OCI-LY1 (cell line): ENCODE measurements around the gene WASHC2A.
"Not testable (repeated sequence)": the region's sequence is repeated elsewhere in the genome, so short reads cannot be mapped to it uniquely, and the experiment has no call there.

Source experiments
- H2AFZ ChIP-seq: fragments of 200-600 bp; sonication (generic), shearing (Covaris generic); 2 replicates; pipeline ENCODE4 v1.6.0; 2014; ENCODE audit warnings: antibody characterized with exemption, mild to moderate bottlenecking, low read length
- H3F3A ChIP-seq: fragments of 200-600 bp; sonication (generic), shearing (Covaris generic); 2 replicates; pipeline ENCODE4 v1.6.0; 2014; ENCODE audit warnings: mild to moderate bottlenecking, antibody characterized with exemption, low read length, moderate library complexity; ENCODE audit not compliant: insufficient read depth
- H3K27ac ChIP-seq: fragments of 200-600 bp; sonication (generic); 2 replicates; pipeline ENCODE4 v1.5.1; 2014; ENCODE audit warnings: low read length, mixed run types, mild to moderate bottlenecking, low read depth; ENCODE audit not compliant: poor library complexity, severe bottlenecking
- H3K27me3 ChIP-seq: fragments of 200-600 bp; sonication (generic); 2 replicates; pipeline ENCODE4 v1.6.0; 2014; ENCODE audit warnings: antibody characterized with exemption, mild to moderate bottlenecking, low read length, moderate library complexity; ENCODE audit not compliant: insufficient read depth
- H3K36me3 ChIP-seq: fragments of 200-600 bp; sonication (generic); 2 replicates; pipeline ENCODE4 v1.6.1; 2014; ENCODE audit warnings: mild to moderate bottlenecking, antibody characterized with exemption, low read length, moderate library complexity, mixed read lengths; ENCODE audit not compliant: insufficient read depth
- H3K4me1 ChIP-seq: fragments of 200-600 bp; sonication (generic); 2 replicates; pipeline ENCODE4 v1.5.1; 2014; ENCODE audit warnings: mild to moderate bottlenecking, low read length, moderate library complexity; ENCODE audit not compliant: insufficient read depth, severe bottlenecking
- H3K4me2 ChIP-seq: fragments of 200-600 bp; sonication (generic), shearing (Covaris generic); 2 replicates; pipeline ENCODE4 v1.6.1; 2014; ENCODE audit warnings: low read length
- H3K4me3 ChIP-seq: fragments of 200-600 bp; sonication (generic); 2 replicates; pipeline ENCODE4 v1.5.1; 2014; ENCODE audit warnings: low read length, low read depth, mild to moderate bottlenecking, mixed read lengths; ENCODE audit not compliant: poor library complexity, severe bottlenecking
- H3K79me2 ChIP-seq: fragments of 200-600 bp; shearing (Covaris generic); 2 replicates; pipeline ENCODE4 v1.6.1; 2016; ENCODE audit warnings: mixed run types, low read length, mixed read lengths; ENCODE audit not compliant: insufficient read depth
- H3K9ac ChIP-seq: fragments of 200-600 bp; sonication (generic), shearing (Covaris generic); 2 replicates; pipeline ENCODE4 v1.6.1; 2014; ENCODE audit warnings: mild to moderate bottlenecking, low read length, mixed read lengths
- H3K9me2 ChIP-seq: fragments of 200-600 bp; sonication (generic), shearing (Covaris generic); 2 replicates; pipeline ENCODE4 v1.6.1; 2014; ENCODE audit warnings: low read depth, mild to moderate bottlenecking, low read length, mixed read lengths
- H3K9me3 ChIP-seq: fragments of 200-600 bp; shearing (Covaris generic); 2 replicates; pipeline ENCODE4 v1.6.1; 2014; ENCODE audit warnings: low read length, mixed read lengths
- H4K20me1 ChIP-seq: fragments of 200-600 bp; sonication (generic), shearing (Covaris generic); 2 replicates; pipeline ENCODE4 v1.6.0; 2016; ENCODE audit warnings: mild to moderate bottlenecking, low read length; ENCODE audit not compliant: insufficient read depth
- CTCF ChIP-seq: fragments of 200-600 bp; sonication (generic), shearing (Covaris generic); IDR thresholded peaks from 2 replicates; pipeline ENCODE4 v1.5.1; 2017; ENCODE audit warnings: mild to moderate bottlenecking, antibody characterized with exemption, low read length, moderate library complexity, mixed read lengths
- EZH2 ChIP-seq: fragments of 200-600 bp; sonication (generic), shearing (Covaris generic); IDR thresholded peaks from 2 replicates; pipeline ENCODE4 v1.8.0; 2017; ENCODE audit warnings: borderline replicate concordance, mixed run types, mild to moderate bottlenecking, antibody characterized with exemption, low read length, moderate library complexity, mixed read lengths

WASHC2A gene

GRCh38 chr10:50132322-50132721 lies 64.6 kb downstream of the WASHC2A start:
- H3K9me2 ChIP-seq, H3K79me2 ChIP-seq, H3K9me3 ChIP-seq, H3K9ac ChIP-seq, H3K27me3 ChIP-seq, H2AFZ ChIP-seq, H3K4me3 ChIP-seq, H3F3A ChIP-seq, H3K36me3 ChIP-seq, H4K20me1 ChIP-seq, H3K4me1 ChIP-seq, H3K4me2 ChIP-seq, H3K27ac ChIP-seq: not testable (repeated sequence)

- not testable (repeated sequence) for H3K4me1 ChIP-seq, H4K20me1 ChIP-seq, H3K36me3 ChIP-seq, H3K27me3 ChIP-seq, H3K4me3 ChIP-seq, H3K9me2 ChIP-seq, H3K79me2 ChIP-seq, H3K9me3 ChIP-seq, H3K4me2 ChIP-seq, H3K9ac ChIP-seq, H2AFZ ChIP-seq, H3F3A ChIP-seq, H3K27ac ChIP-seq
These were observed 65.1 kb downstream of the WASHC2A start for GRCh38 chr10:50132841-50133240.

- H3F3A ChIP-seq, H2AFZ ChIP-seq, H3K36me3 ChIP-seq, H3K4me1 ChIP-seq, H3K9ac ChIP-seq, H3K4me2 ChIP-seq, H3K27me3 ChIP-seq, H3K9me3 ChIP-seq, H3K79me2 ChIP-seq, H3K9me2 ChIP-seq, H3K27ac ChIP-seq, H4K20me1 ChIP-seq, H3K4me3 ChIP-seq: not testable (repeated sequence)
These were observed 75.9 kb downstream of the WASHC2A start for GRCh38 chr10:50143512-50144174.

GRCh38 chr10:50145575-50145974 lies 77.8 kb downstream of the WASHC2A start:
- not testable (repeated sequence) for H3K27me3 ChIP-seq, H3K27ac ChIP-seq, H3F3A ChIP-seq, H4K20me1 ChIP-seq, H3K36me3 ChIP-seq, H3K4me1 ChIP-seq, H3K4me3 ChIP-seq, H2AFZ ChIP-seq, H3K9me3 ChIP-seq, H3K79me2 ChIP-seq, H3K4me2 ChIP-seq, H3K9me2 ChIP-seq, H3K9ac ChIP-seq

GRCh38 chr10:50152792-50153272 lies 85.1 kb downstream of the WASHC2A start:
- Histone ChIP-seq H3K36me3 (no peaks in the 10 kb centered on the region), H2AFZ (no peak overlapping the region), H3K9me2 (no peaks in the 10 kb centered on the region), H3K4me2 (no peak overlapping the region), H3K9ac (no peak overlapping the region), H3K27me3 (no peaks in the 10 kb centered on the region), H3K79me2 (no peaks in the 10 kb centered on the region), H3K27ac (no peak overlapping the region), H3K4me3 (no peak overlapping the region), H3K4me1 (no peaks in the 10 kb centered on the region), H3F3A (no peaks in the 10 kb centered on the region), H3K9me3 (no peaks in the 10 kb centered on the region), H4K20me1 (no peaks in the 10 kb centered on the region)
- no peak for TF ChIP-seq CTCF
- TF ChIP-seq EZH2: no peak

GRCh38 chr10:50157868-50158267 lies 90.1 kb downstream of the WASHC2A start:
- H4K20me1 ChIP-seq, H3K36me3 ChIP-seq, H3K4me3 ChIP-seq, H3F3A ChIP-seq, H3K9me3 ChIP-seq, H3K27me3 ChIP-seq, H3K27ac ChIP-seq, H3K4me1 ChIP-seq, H3K9me2 ChIP-seq, H3K4me2 ChIP-seq, H3K79me2 ChIP-seq, H2AFZ ChIP-seq, H3K9ac ChIP-seq: not testable (repeated sequence)

GRCh38 chr10:50159856-50160255 lies 92.1 kb downstream of the WASHC2A start:
- H2AFZ ChIP-seq, H3K4me1 ChIP-seq, H3K9ac ChIP-seq, H3K79me2 ChIP-seq, H3K36me3 ChIP-seq, H3K9me3 ChIP-seq, H3K9me2 ChIP-seq, H3K4me2 ChIP-seq, H3K27me3 ChIP-seq, H3K27ac ChIP-seq, H4K20me1 ChIP-seq, H3K4me3 ChIP-seq, H3F3A ChIP-seq: not testable (repeated sequence)
